Measurements from ENCODE around the gene PLXNA2.

The PLXNA2 gene

GRCh38 chr1:208268541-208269337, 24.6 kb upstream of the PLXNA2 start:
- DNase-seq (ENCODE audit: low read depth) = no peak

- DNase-seq (ENCODE audit: low read depth) = no peak
Observed at GRCh38 chr1:208265525-208265924, 21.3 kb upstream of the PLXNA2 start.

GRCh38 chr1:208265122-208265469, 20.9 kb upstream of the PLXNA2 start:
- no peak for DNase-seq (ENCODE audit: low read depth)

DNA sequence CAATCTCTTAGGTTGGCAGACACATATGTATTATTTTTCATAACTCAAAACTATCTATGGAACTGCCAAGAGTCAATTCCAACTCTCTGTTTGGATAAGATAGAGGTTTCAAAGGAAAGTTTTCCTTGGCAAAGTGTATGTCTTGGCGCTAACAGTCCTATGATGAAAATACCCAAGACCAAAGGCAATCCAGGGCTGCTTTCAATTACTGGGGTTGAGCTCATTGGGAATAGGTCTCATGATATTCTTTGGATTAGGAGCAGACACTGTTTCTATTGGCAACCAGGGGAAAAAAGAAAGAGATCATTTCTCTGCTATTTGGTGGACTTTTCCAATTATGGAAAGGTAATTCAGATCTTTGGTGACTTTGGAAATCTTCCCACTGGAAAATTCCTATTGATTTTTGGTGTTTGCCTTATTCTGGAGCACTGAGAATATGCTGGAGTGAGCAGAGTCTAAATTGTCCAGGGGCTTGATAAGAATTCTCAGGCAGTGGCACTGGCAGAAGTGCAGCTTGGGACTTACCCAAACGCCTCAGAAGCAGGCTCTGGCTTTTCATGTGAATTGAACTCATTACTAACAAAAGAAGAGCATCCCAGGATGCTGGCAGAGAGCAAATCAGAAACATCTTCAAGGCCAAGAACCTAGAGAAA, 20.4 kb upstream of the PLXNA2 start:
- DNase-seq (ENCODE audit: low read depth) = no peak

DNA sequence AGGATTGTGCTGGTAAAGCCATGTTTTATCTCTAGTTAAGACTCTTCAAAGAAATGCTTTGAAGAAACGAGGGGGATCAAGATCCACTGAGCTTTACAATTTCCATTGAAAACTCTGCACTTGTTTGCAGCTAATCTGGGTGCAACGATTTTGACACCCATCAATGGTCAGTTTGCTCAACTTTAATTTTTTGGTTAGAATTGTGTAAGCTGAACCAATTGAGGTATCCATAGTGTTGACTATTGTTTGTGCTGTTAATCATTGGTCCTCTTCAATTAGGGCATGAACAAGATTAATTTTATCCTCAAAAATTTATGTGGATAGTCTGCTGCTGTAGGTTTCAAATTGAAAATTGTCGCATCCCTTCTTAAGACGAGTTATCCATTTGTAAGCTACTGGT, 17.7 kb upstream of the PLXNA2 start:
- no peak for DNase-seq (ENCODE audit: low read depth)

DNA sequence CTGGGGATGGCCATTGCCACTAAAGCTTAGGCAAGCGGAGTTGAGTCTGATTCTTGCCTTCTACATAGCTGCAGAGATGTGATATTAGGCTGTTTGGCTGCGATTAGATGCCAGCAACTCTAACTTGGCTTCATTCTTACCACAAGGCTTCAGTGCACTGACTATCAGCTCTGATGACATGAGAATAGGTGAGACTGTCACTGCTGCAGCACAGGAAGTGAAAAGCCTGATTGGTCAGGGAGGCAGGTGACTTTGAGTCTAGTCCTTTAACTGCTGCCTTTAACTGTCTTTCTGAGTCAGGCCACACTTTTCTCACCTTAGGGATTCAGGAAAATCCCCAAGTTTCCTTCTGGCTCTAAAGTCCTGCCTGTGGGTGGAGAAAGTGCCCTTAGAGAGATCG, 14.1 kb upstream of the PLXNA2 start:
- DNase-seq (ENCODE audit: low read depth) = no peak

DNA sequence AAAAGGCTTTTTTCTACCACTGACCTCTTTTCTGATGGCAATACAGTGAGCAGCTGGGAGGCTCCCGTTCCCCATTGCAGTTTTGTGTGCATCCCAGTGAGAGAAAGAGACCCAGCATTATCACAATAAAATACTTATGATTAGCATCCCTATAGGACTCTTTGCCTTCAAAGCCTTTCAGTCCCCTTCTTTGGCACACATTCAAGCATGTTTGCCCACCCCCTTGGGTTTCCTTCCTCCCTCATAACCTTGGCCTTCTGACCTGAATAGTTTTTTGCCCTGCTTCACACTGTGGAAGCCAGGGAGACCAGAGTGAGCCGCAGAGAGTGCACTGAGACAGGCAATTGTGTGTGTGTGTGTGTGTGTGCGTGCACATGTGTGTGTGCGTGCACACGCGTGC, 13.2 kb upstream of the PLXNA2 start:
- DNase-seq (ENCODE audit: low read depth) = no peak

- DNase-seq (ENCODE audit: low read depth) = no peak
Observed at GRCh38 chr1:208256556-208256955, 12.4 kb upstream of the PLXNA2 start.

- DNase-seq (ENCODE audit: low read depth) = no peak
Observed at GRCh38 chr1:208256091-208256490, 11.9 kb upstream of the PLXNA2 start.

GRCh38 chr1:208254862-208255261, 10.7 kb upstream of the PLXNA2 start:
- DNase-seq (ENCODE audit: low read depth) = no peak

- DNase-seq (ENCODE audit: low read depth) = no peak
Observed at GRCh38 chr1:208254376-208254775, 10.2 kb upstream of the PLXNA2 start.

GRCh38 chr1:208252836-208253576, 8.8 kb upstream of the PLXNA2 start:
- no peak for DNase-seq (ENCODE audit: low read depth)

DNA sequence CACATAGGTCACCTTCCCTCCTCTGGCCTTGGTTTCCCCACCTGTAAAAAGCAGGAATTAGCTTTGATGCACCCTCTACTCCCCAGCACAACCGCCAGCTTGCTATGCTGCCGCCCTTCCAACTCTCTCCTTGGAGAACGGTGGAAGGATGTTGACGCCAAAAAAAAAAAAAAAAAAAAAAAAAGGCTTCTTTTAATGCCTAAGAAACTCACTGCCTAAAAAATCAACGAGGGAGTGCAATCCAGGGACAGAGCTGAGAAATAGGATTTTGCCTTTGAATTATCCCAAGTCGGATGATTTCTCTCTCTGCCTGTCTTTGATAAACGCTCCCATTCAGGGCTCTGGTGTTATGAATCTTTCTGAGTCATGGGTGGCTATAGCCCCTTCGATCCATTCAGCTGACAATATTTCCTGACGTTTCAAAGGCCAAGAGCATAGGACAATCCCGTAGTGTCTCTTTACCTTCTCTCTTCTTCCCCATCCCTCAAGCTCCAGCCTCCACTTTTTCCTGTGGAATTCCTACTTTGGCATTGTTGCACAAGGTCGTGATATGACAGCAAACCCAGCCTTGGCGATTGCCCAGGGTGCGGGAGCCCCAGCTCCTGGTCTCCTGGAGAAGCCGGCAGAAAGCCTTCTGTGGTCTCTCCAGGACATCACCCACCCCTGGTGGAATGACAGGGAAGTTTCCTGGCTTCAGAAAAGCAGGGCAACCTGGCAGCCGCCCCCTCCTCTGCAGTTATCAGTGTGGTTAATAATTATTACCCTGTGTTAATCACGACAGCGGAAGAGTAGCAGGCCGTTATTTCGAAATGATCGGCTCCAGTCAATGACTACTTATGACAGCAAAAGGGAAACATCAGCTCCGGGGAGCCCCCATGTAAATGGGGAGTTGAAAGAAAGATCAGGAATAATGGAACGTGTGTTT, 8.0 kb upstream of the PLXNA2 start:
- no peak for DNase-seq (ENCODE audit: low read depth)

GRCh38 chr1:208251015-208251414, 6.8 kb upstream of the PLXNA2 start:
- DNase-seq (ENCODE audit: low read depth) = no peak

DNA sequence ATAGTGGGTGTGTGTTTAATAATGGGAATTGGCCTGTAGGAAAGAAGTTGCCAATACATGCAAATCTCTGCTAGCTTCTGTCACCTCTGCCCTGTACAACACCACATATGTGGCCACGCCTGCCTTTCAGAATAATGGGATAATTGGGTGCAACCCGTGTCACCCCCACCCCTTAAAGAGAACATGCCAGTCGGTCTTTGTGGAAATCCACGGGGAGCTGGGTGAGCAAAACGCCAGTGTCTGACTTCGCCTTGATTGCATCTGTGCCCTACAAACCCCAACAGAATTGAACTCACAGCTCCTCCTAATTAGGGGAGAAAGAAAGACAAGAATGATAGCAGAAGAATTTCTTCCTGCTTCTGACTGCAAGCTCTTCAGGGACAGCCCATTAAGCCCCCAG, 6.4 kb upstream of the PLXNA2 start:
- no peak for DNase-seq (ENCODE audit: low read depth)

- no peak for DNase-seq (ENCODE audit: low read depth)
Observed at GRCh38 chr1:208248991-208249696, 5.0 kb upstream of the PLXNA2 start.

- DNase-seq (ENCODE audit: low read depth) = no peak
Observed at GRCh38 chr1:208248307-208248801, 4.2 kb upstream of the PLXNA2 start.

GRCh38 chr1:208247696-208248095, 3.5 kb upstream of the PLXNA2 start:
- DNase-seq (ENCODE audit: low read depth) = no peak

GRCh38 chr1:208245185-208245705, 1.1 kb upstream of the PLXNA2 start:
- DNase-seq (ENCODE audit: low read depth) = peak; percentile 71

DNA sequence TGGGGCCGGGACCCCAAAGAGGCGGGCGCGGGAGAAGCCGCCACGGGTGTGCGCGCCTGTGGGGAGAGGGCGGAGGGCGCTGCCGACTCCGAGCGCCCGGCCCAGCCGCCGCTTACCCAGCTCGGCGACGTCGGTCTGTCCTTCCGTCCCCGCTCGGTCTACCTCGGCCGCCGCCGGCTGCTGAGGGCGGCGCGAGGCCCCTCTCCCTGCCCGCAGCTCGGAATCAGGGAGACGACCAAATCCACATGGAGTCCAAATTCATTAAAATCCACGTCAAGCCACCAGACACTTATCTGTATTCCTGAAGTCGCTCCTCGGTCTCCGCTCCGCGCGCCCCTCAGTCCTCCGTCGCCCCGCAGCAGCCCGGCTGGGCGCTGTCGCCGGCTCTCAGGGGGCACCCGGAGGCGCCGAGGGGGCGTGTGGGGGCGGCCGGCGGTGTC, 637 bp downstream of the PLXNA2 start:
- DNase-seq (ENCODE audit: low read depth) = no peak
